GM19463 (cell line): Measurements from ENCODE around the gene HOXD11.

Experiments used
- ATAC-seq: cut with Tn5 transposase; IDR thresholded peaks from one replicate; pipeline ENCODE4 v1.9.1; 2021; ENCODE audit warnings: mild to moderate bottlenecking, moderate library complexity; ENCODE audit not compliant: unreplicated experiment

HOXD11 gene

DNA sequence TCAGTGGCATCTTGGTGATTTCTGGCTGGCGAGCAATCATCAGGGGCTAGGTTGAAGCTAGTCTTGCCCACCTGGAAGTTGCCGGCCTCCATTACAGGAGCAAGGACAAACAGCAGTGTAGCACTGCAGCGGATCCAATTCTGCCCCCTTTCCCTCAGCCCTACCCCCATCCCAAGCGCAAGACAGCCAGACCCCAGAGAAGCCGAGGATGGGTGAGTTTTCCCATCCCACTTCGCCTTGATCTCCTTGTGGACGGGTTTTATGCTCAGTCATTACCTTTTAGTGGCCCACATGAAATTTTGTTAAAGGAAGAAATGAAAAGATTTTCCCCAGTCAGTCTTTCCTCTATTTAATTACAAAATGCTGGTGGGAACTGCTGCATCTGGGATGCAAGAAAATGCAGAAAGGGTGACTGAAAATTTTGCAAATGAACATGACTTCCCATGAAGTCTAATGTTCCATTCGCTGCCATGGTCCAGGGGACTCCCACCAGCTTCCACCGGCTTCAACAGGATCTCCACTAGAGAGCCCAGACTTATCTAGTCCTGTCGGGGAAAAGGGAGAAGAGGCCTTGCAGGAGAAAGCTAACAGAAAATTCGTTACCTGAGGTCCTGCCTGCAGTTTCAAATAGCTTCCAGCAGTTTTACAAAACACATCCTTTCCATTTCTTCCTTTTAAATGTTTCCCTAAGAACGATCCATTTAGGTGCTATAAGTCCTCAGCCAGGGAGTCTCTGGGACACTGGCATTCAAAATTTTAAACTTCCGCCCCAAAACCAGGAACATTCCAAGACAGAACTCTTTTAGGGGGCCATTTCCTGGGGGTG is 13.5 kb downstream of the HOXD11 start:
- ATAC-seq = no peak

DNA sequence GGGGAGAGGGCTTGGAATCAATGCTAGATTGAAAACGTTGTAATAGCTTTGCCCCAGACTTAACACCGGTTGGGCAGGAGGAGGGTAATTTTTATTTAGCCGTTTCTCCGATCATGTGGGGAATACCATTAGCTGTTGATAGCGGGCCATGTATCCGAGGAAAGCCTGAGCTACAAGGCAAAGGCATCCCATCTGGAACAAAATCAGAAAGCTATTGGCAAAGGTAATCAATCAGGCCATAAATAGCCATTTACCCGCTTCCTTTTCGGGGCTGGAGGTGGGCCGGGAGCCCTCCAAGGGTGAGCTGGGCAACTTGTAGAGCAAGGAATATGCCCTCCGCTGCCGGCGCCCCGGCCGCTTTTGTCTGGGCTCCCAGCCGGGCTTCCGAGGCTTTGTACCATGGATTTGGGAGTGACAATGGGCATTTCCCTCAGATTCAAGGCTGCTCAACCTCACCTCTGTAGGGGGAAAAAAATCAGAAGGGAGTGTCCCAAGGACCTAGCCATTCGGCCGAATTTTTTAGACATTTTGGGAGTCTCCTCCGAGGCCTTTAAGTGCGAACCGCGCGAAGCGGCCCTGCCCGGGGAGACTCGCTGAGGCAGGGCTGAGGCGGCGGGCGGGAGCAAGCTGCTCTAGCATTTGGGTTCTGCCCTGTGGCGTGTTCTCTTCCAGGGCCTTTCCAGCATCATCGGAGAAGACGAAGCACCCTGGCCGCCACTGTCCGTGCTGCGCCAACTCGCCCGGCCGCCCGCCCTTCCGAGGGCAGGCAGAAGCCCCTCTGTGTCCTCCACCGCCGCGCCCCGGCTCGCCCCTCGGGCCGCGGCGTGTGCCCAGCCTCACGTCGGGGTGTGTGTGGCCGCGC is 14.3 kb downstream of the HOXD11 start:
- ATAC-seq = no peak

DNA sequence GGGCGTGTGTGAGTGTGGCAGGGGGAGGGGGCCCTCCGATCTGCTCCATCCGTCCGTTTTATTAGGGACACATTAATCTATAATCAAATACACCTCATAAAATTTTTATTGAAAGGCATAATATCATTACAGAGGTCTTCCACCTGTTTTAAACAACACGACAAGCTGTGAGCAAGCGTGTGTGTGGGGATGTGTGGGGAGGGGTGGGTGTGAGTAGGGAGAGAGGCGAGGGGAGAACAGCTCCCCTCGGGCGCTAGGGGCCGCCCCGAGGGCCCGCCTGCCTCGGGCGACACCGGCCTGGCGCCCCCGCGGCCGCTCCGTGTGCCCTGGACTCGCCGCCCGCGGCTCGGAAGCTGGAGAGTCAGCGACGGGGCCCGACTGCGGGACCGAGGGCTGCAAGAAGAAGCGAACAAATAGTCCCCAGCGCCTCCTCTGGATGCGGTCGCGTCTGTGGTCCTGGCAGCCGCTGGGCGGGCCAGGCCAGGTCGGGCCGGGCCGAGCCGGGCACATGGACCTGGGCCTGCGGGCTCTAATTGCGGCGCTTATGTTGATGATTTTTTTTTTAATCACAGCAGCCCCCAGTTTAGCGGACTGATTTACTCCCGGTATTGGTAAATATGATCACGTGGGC is 15.1 kb downstream of the HOXD11 start:
- ATAC-seq = no peak

DNA sequence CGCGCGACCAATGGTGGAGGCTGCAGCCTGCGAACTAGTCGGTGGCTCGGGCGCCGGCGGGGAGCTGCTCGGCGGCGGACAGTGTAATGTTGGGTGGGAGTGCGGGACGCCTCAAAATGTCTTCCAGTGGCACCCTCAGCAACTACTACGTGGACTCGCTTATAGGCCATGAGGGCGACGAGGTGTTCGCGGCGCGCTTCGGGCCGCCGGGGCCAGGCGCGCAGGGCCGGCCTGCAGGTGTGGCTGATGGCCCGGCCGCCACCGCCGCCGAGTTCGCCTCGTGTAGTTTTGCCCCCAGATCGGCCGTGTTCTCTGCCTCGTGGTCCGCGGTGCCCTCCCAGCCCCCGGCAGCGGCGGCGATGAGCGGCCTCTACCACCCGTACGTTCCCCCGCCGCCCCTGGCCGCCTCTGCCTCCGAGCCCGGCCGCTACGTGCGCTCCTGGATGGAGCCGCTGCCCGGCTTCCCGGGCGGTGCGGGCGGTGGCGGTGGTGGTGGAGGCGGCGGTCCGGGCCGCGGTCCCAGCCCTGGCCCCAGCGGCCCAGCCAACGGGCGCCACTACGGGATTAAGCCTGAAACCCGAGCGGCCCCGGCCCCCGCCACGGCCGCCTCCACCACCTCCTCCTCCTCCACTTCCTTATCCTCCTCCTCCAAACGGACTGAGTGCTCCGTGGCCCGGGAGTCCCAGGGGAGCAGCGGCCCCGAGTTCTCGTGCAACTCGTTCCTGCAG is 15.8 kb downstream of the HOXD11 start, which contains the start of gene HOXD9:
Gene HOXD9, plus strand, starts transcription at position 37 of the 728 bp plus-strand sequence. Its CDS starts 50 bp downstream, at position 87.
- no peak for ATAC-seq

DNA sequence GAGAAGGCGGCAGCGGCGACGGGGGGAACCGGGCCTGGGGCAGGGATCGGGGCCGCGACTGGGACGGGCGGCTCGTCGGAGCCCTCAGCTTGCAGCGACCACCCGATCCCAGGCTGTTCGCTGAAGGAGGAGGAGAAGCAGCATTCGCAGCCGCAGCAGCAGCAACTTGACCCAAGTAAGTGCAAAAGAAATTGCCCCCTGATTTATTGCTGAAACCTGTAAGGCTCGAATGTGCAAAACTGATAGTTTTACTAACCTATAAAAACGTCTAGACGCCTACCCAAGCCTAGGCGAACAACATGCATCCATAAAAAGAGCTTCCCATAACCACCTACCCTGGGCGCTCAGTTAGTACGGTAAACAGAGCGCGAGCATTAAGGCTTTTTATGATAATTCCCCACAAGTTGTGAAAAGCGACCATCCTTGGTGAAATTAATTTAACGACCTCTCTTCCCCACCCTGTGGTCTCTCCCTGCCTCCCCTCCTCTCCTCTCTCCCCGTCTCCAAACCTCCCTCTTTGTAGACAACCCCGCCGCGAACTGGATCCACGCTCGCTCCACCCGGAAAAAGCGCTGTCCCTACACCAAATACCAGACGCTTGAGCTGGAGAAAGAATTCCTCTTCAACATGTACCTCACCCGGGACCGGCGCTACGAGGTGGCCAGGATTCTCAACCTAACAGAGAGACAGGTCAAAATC is 16.5 kb downstream of the HOXD11 start:
- no peak for ATAC-seq

DNA sequence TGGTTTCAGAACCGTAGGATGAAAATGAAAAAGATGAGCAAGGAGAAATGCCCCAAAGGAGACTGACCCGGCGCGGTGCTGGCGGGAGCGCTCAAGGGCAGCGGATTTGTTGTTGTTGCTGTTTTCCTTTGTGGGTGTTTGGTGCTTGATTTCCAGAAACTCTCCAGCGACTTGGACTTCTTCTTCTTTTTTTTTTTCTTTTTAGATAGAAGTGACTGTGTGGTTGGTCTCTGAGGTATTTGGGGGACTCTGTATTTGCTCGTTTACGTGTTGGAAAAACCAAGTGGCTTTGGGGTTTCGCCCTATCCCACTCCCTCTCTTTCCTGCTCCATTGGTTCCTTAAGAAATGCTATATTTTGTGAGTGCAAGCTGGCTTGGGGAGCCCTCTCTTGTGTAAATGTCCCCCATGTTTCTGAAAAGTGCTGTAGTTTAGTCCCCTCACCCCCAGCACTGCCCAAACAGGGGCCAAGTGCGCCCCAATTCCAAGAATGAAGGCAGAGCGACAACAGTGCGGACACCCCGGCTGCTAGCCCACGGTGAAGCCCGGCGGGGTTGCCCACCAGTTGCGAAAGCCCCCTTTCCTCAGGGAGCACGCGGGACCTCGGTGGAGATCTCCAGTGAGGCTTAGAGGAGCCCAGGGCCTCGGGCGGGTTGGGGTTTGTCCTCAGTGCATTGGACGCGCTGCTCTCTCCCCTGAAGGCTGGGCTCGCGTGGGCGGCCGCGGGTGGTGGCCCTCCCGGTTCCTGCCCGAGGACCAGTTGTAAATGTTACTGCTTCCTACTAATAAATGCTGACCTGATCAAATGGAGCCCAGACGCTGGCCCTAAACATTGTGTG is 17.2 kb downstream of the HOXD11 start:
- ATAC-seq = no peak

DNA sequence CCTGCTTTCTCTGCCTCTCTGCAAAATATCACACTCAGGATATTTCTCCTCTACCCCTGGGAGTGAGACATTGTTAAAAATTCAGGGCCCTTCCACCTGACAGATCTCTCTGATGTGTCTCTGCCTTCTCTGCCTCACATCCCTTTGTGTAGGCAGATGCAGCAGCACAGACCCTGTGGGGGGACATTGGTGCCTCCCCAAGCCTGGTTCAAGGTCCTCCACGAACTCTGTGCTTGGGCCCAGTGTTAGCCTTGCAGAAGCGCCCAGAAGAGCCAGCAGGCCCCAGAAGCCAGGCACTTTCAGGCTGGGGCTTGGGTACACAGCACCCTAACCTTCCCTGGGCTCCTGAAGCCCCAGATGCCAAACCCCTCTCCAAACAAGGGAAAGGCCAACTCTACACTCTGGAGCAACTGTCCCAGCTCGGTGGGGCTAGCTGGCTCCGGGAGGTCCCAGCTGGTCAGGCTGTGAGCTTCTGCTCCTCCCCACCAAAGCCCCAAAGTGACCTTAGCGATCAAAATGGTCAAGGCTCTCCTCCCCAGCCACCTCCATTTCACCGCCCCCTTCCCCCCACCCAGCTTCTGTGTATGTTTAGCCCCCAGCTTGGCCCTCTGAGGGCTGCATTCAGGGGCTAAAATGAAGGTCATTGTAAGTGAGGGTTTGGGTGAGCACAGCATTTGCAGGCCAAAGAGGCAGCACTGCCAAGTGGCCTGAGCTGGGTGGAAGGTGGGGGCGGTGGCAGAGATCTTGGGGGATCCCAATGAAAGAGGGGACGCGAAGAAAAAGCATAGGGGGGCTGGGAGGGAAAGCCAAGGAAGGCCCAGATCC is 18.1 kb downstream of the HOXD11 start:
- ATAC-seq = no peak

DNA sequence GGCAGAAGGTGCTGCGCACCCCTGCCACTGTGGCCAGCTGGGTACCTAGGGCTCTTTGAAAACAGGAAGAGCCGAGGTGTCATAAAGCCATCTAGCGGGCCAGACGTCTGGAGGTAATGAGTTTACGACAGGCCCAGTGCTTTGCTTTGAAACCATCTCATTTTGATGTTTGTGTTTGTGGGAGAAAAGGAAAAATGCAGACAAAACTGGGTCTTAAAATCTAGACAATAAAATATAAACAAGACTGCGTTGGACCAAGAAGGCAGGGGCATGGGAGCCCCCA is 18.6 kb downstream of the HOXD11 start:
- ATAC-seq = no peak

DNA sequence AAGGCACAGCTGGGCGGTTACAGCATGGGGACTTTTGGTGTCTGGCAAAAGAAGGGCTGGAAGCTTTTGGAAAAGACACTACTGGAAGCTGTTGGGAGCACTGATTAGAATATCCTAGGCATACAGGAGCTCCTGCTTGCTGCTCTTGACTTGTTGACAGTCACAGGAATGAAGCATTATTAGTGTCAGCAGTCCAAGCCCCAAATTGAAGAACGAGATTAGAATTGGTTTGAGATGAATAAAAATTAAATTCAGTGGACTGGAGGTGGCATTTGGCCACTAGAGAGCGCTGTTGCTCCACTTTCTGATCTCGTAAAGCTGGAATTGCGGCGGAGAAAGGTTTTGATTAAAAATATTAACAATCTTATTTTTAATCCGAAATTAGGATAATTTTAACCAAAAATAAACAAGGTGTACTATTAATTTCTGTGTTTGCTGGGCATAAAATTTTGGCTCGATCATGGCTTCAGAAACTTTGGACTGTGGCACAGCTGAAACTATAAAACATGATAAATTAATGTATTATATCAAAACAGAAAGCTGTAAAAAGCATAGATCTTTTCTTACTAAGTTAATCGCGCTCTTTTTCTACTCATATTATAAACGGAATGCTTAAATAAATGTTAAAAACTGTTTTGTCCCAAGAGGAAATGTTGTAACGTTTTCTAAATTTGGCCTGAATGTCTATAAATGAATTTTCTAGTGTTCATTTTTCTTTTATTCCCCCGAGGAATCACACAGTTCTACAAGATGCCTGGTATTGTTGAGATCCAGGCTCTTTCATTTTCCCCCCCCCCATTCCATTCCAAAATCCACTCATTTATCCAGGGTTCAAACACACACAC is 20.1 kb downstream of the HOXD11 start:
- ATAC-seq = no peak

DNA sequence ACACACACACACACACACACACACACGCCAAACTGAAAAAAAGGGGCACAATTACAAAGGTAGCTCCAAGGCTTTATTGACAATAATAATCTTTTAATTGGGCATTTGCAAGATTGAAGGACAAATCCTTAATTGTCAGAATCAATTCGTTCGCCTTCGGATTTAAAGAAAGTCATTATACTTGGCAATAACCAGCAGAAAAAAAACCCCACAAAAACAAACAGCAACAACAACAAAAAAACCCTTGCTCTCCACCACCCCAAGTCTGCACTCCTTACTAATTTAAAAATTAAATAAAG is 20.6 kb downstream of the HOXD11 start:
- ATAC-seq = no peak

DNA sequence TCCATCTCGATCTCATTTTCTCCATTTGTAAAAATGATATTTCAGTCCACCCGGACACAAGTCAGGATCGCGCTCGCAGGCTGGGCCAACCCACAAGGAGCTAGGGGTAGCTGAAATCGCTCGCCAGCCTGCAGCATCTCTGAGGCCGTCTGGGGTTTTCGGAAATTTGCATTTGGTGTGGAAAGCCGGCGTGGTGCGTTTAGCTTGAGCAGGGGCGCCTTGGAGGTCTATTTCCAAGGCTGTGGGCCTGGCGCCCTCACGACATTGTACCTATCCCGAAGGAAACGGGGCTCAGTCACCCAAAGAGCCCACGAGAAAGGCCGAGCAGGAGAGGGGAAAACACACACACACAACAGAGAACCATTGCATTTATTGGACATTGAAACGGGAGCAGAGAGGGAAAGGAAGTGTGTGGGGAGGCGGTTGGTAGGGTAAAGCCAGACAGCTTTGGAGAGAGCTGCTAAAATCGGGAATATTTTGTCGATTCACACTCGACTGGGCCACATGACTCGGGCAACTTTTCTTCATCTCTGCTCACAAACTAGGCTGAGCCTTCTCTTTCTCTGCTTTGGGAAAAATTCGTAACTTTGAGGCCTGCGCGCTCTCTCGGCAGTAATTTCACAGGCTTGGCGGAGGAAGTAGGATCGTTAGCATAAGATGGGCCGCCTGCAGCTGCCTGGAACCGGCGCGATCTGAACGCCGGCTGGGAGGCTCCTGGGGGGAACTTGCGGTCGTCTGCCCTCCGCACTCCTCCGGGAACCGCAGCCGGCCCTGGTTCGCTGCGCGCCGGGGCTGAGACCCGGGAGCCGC is 21.3 kb downstream of the HOXD11 start:
- ATAC-seq = no peak

DNA sequence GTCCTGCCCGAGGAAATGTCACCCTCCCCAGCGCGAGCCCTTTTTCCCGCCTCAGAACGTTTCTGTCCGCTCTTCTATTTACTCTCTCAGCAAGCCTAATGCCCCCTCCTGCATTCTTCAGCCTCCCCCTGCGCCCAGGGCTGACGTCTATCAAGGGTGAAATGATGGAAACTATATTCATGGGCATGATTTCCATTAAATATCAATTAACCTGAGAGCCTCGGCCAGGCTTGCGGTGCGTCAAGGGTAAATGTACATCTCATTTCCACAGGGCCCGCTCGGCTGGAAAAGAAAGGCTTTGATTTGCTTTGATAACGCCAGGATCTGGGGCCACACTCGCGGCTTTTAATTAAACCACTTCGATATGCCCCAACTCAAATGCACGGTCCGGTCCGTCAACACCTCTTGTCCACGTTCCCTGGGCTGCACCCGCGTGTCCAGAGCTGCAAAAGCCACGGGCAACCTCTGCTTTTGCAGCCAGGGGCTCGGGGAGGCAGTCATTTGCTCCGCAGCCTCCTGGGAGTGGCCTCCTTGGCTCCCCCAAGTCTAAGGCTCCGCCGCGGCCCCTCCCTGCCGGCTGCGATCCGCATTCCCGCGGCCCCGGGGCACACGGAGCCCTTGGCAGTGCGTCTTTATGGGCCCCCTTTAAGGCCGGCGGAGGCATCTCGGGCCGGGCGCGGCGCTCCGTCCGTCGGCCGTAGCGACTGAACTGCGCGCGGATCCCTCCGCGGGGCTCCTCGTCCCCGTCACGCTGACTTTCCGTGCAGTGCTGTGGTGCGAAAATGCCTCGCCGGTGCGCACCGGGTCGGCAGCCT is 22.1 kb downstream of the HOXD11 start, which contains the start of gene HOXD8:
Gene HOXD8, plus strand, starts transcription at position 724 of the 815 bp plus-strand sequence. CDS start 662 bp downstream, outside the sequence.
- no peak for ATAC-seq

DNA sequence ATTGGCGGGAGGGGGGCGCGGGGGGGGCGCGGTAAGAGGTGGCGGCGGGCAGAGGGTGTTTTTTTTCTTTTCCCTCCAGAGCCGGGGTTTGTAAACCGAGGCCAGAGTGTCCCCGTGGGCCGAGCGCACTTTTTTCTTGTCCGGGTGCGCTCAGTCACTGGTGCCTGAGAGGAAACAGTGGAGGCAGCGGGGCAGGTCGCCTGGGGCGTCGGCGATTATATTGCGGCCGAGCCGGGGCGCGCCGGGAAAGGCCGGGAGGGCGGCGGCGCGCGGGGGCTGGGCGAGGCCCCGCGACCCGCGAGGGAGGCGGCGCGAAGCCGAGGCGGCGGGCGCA is 22.7 kb downstream of the HOXD11 start:
- no peak for ATAC-seq

DNA sequence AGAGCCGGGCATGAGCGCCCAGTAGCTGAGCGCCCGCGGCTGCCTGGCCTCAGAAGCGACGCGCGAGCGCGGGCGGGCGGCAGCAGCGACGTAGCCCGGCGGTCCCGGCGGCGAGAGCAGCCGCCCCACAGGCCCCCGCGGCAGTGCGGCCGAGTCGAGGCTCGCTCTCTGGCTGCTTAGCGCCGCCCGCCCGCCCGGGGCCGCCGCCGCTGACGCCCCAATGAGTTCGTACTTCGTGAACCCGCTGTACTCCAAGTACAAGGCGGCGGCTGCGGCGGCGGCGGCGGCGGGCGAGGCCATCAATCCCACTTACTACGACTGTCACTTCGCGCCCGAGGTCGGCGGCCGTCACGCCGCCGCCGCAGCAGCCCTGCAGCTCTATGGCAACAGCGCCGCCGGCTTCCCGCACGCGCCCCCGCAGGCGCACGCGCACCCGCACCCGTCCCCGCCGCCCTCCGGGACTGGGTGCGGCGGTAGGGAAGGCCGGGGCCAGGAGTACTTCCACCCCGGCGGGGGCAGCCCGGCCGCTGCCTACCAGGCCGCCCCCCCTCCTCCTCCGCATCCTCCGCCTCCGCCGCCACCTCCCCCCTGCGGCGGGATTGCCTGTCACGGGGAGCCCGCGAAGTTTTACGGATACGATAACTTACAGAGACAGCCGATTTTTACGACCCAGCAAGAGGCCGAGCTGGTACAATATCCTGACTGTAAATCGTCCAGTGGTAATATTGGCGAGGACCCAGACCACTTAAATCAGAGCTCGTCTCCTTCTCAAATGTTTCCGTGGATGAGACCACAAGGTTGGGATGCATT is 23.3 kb downstream of the HOXD11 start:
- no peak for ATAC-seq
